Measurements from ENCODE around the gene GFI1B. TPM values are rescaled to one million over a fixed set of nuclear protein-coding genes. Genes with fewer than 3 reads are reported as not detected.

Gene GFI1B
- total RNA-seq, 2 donors from 2014 or later = 0.44 TPM; not detected in 1

GRCh38 chr9:132991351-132992300 is 13.1 kb downstream of the GFI1B start:
- Mint-ChIP-seq H3K36me3 (ENCODE audit: low read depth) (no peaks in the 10 kb centered on the region), H3K27me3 (ENCODE audit: insufficient read depth) (no peaks in the 10 kb centered on the region), H3K4me3 (no peak overlapping the region), H3K27ac (peak overlapping the region; percentile 75), H3K9me3 (peaks cover 2% of the 10 kb centered on the region), H3K4me1 (peaks cover 45% of the 10 kb centered on the region)
- 76% methylated on average over 16 of the region's 16 CpGs for WGBS, 2 experiments (ENCODE audit: insufficient coverage in 1 of 2, insufficient read length in 1 of 2)
- H3K9me3 ChIP-seq (ENCODE audit: control insufficient read depth, low read length) = no peaks in the 10 kb centered on the region
- no peak for TF ChIP-seq CTCF (conservative IDR thresholded peaks at IDR 0.05)
- H3K27me3 ChIP-seq (ENCODE audit: control insufficient read depth, insufficient read depth, low read length, poor library complexity, severe bottlenecking) = no peaks in the 10 kb centered on the region
- H3K4me1 ChIP-seq (ENCODE audit: control insufficient read depth, insufficient read depth, low read length) = peaks cover 13% of the 10 kb centered on the region
- H3K27ac ChIP-seq (ENCODE audit: low read depth, low read length) = no peak overlapping the region
- H3K4me3 ChIP-seq (ENCODE audit: low read length) = no peak overlapping the region
- no peak overlapping the region for H3K9ac ChIP-seq (ENCODE audit: extremely low read depth, low read length, poor library complexity, severe bottlenecking)
- DNase-seq = peak; percentile 86
- H3K36me3 ChIP-seq (ENCODE audit: control insufficient read depth, insufficient read depth, low read length) = no peaks in the 10 kb centered on the region

DNA sequence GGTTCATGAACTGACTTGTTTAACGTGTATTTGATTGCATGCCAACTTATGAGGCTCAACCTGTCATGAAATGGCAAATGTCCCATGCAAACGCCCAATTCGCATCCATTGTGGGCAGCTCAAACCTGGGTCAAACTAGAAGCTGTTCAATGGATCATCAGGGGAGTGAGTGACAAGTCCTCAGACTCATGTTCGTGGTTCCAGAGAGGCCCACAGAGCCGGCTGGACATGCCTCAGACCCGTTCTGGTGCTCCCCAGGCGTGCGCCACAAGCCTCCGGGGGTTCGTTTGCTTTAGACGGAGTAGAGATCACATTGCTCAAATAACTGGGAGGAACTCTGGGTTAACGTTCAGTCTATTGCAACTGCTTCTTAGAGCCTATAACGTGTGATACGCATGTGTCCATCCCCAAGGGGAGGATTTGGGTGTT is 15.0 kb downstream of the GFI1B start:
- Mint-ChIP-seq H3K36me3 (ENCODE audit: low read depth) (no peaks in the 10 kb centered on the region), H3K9me3 (peaks cover 2% of the 10 kb centered on the region), H3K27me3 (ENCODE audit: insufficient read depth) (no peaks in the 10 kb centered on the region), H3K4me1 (peaks cover 49% of the 10 kb centered on the region), H3K4me3 (no peak overlapping the region), H3K27ac (no peak overlapping the region)
- no peak overlapping the region for H3K9ac ChIP-seq (ENCODE audit: extremely low read depth, low read length, poor library complexity, severe bottlenecking)
- H3K36me3 ChIP-seq (ENCODE audit: control insufficient read depth, insufficient read depth, low read length) = no peaks in the 10 kb centered on the region
- WGBS, 2 experiments (ENCODE audit: insufficient coverage in 1 of 2, insufficient read length in 1 of 2) = 90 to 91% methylated on average over 14 of the region's 14 CpGs
- H3K4me3 ChIP-seq (ENCODE audit: low read length) = no peak overlapping the region
- no peaks in the 10 kb centered on the region for H3K27me3 ChIP-seq (ENCODE audit: control insufficient read depth, insufficient read depth, low read length, poor library complexity, severe bottlenecking)
- no peak for TF ChIP-seq CTCF (conservative IDR thresholded peaks at IDR 0.05)
- peaks cover 13% of the 10 kb centered on the region for H3K4me1 ChIP-seq (ENCODE audit: control insufficient read depth, insufficient read depth, low read length)
- peak; percentile 58 for DNase-seq
- no peak overlapping the region for H3K27ac ChIP-seq (ENCODE audit: low read depth, low read length)
- H3K9me3 ChIP-seq (ENCODE audit: control insufficient read depth, low read length) = no peaks in the 10 kb centered on the region

- no peak for TF ChIP-seq CTCF (conservative IDR thresholded peaks at IDR 0.05)
- peak; percentile 76 for DNase-seq
- H3K27ac Mint-ChIP-seq = peak overlapping the region; percentile 3
- peaks cover 2% of the 10 kb centered on the region for H3K9me3 Mint-ChIP-seq
- 61 to 63% methylated on average over 8 to 13 of the region's 13 CpGs for WGBS, 2 experiments (ENCODE audit: insufficient coverage in 1 of 2, insufficient read length in 1 of 2)
- H3K4me1 ChIP-seq (ENCODE audit: control insufficient read depth, insufficient read depth, low read length) = peaks cover 13% of the 10 kb centered on the region
- no peak overlapping the region for H3K27ac ChIP-seq (ENCODE audit: low read depth, low read length)
- no peak overlapping the region for H3K4me3 ChIP-seq (ENCODE audit: low read length)
- peaks cover 49% of the 10 kb centered on the region for H3K4me1 Mint-ChIP-seq
- H3K27me3 ChIP-seq (ENCODE audit: control insufficient read depth, insufficient read depth, low read length, poor library complexity, severe bottlenecking) = no peaks in the 10 kb centered on the region
- H3K27me3 Mint-ChIP-seq (ENCODE audit: insufficient read depth) = no peaks in the 10 kb centered on the region
- H3K36me3 ChIP-seq (ENCODE audit: control insufficient read depth, insufficient read depth, low read length) = no peaks in the 10 kb centered on the region
- H3K36me3 Mint-ChIP-seq (ENCODE audit: low read depth) = no peaks in the 10 kb centered on the region
- no peaks in the 10 kb centered on the region for H3K9me3 ChIP-seq (ENCODE audit: control insufficient read depth, low read length)
- no peak overlapping the region for H3K4me3 Mint-ChIP-seq
- H3K9ac ChIP-seq (ENCODE audit: extremely low read depth, low read length, poor library complexity, severe bottlenecking) = no peak overlapping the region
Measured at GRCh38 chr9:132994410-132995120, 16.1 kb downstream of the GFI1B start.
